Fibroblast of lung (primary cell): ENCODE results near the gene PARP3.

Experiments used
- EZH2 ChIP-seq: IDR thresholded peaks from 2 replicates; pipeline ENCODE4 v1.5.1; 2012; ENCODE audit warnings: low read length, control low read depth, mild to moderate bottlenecking; ENCODE audit errors: missing control alignments
- TF ChIP-seq, protein P1 (sequence below), 2 donors: IDR thresholded peaks in 1 of 2; conservative IDR thresholded peaks in 1 of 2; 1 replicate in 1 of 2; 2 replicates in 1 of 2; pipeline ENCODE4 v1.5.1; 2011 to 2012; ENCODE audit warnings: low read length in 2 of 2, control low read depth in 1 of 2, inconsistent platforms in 1 of 2, low read depth in 1 of 2, mild to moderate bottlenecking in 1 of 2

DNA sequence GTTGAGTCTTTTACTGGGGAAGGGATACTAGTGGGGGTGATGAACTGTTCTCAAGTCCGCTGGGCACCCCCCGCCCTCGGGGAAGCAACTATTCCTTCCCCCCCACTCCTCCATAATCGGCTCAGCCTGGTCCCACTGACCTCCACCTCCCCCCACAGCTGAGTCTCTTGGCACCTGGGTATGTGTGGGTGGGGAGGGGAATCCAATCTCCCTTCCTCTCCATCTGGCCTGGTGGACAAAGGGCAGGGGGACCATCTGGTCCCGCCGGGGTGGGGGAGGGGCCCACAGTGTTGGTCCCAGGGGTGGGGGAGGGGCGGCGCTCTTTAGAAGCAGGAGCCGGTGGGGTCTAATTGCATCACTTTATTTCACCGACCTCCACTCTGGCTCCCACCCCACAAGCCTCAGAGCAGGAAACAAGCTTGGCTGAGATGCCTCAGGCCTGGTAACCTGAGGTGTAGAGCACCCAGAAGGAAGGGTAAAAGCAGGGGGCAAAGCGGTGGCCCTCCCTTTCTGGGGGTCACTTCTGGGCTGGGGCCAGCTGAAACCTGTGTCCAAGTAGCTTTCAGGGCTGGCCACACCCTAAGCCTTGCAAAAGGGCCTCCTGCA is 26.1 kb downstream of the PARP3 start:
- TF ChIP-seq, protein P1, sequence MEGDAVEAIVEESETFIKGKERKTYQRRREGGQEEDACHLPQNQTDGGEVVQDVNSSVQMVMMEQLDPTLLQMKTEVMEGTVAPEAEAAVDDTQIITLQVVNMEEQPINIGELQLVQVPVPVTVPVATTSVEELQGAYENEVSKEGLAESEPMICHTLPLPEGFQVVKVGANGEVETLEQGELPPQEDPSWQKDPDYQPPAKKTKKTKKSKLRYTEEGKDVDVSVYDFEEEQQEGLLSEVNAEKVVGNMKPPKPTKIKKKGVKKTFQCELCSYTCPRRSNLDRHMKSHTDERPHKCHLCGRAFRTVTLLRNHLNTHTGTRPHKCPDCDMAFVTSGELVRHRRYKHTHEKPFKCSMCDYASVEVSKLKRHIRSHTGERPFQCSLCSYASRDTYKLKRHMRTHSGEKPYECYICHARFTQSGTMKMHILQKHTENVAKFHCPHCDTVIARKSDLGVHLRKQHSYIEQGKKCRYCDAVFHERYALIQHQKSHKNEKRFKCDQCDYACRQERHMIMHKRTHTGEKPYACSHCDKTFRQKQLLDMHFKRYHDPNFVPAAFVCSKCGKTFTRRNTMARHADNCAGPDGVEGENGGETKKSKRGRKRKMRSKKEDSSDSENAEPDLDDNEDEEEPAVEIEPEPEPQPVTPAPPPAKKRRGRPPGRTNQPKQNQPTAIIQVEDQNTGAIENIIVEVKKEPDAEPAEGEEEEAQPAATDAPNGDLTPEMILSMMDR (conservative IDR thresholded peaks at IDR 0.05 in 1 of 2, IDR thresholded peaks at IDR 0.05 in 1 of 2; ENCODE audit: low read depth in 1 of 2, low read length in 2 of 2): no peak
- TF ChIP-seq EZH2: no peak
